Caco-2 (cell line): ENCODE measurements around the gene KDM4C. TPM values are rescaled to one million over a fixed set of nuclear protein-coding genes. Genes with fewer than 3 reads are reported as not detected.

Source experiments
- BruUV-seq: library from RNA; stranded (reverse); fragments of 400-500 nt; replicated peaks from 2 replicates; lab custom pipeline; 2021; lab: Mats Ljungman, UMichigan
- CTCF ChIA-PET: fragments of 300-600 bp; sonication (Branson Sonifier 250); formaldehyde crosslinking; loops from one replicate; lab custom pipeline; 2022; ENCODE audit warnings: antibody characterized with exemption; lab: Charles Lee
- POLR2A ChIA-PET: fragments of 300-600 bp; sonication (Branson Sonifier 250); formaldehyde crosslinking; loops from one replicate; lab custom pipeline; 2022; ENCODE audit warnings: antibody characterized with exemption; lab: Charles Lee
- DNase-seq, 2 experiments: peaks; one replicate each; pipeline versions ENCODE4 v3.0.0 to v3.0.0-alpha.2; 2020 to 2022
- H3K27me3 ChIP-seq: replicated peaks from 2 replicates; pipeline ENCODE4 v1.6.0; 2011; ENCODE audit warnings: low read length; ENCODE audit not compliant: control insufficient read depth, insufficient read depth
- H3K36me3 ChIP-seq: 2 replicates; pipeline ENCODE4 v1.5.1; 2011; ENCODE audit warnings: low read length; ENCODE audit not compliant: control insufficient read depth, insufficient read depth
- H3K4me1 ChIP-seq: fragments of 250-450 bp; sonication (Bioruptor Pico); 2 replicates; pipeline ENCODE4 v1.5.1; 2020; ENCODE audit warnings: mild to moderate bottlenecking
- H3K4me3 ChIP-seq: 2 replicates; pipeline ENCODE4 v1.5.1; 2011; ENCODE audit warnings: low read depth, mild to moderate bottlenecking, control low read depth, low read length
- H3K9me3 ChIP-seq: fragments of 250-450 bp; sonication (Bioruptor Pico); 2 replicates; pipeline ENCODE4 v1.5.1; 2020; ENCODE audit warnings: mild to moderate bottlenecking, moderate library complexity
- H3K27ac Mint-ChIP-seq: one replicate; pipeline ENCODE4 v1.8.0; 2022; ENCODE audit warnings: mixed read lengths; ENCODE audit not compliant: unreplicated experiment
- H3K27me3 Mint-ChIP-seq: one replicate; pipeline ENCODE4 v1.8.0; 2022; ENCODE audit warnings: mixed read lengths; ENCODE audit not compliant: insufficient read depth, unreplicated experiment
- H3K36me3 Mint-ChIP-seq: one replicate; pipeline ENCODE4 v1.8.0; 2022; ENCODE audit warnings: mild to moderate bottlenecking, mixed read lengths; ENCODE audit not compliant: insufficient read depth, unreplicated experiment
- H3K4me1 Mint-ChIP-seq: one replicate; pipeline ENCODE4 v1.8.0; 2022; ENCODE audit warnings: low read depth, mixed read lengths; ENCODE audit not compliant: unreplicated experiment
- H3K4me3 Mint-ChIP-seq: one replicate; pipeline ENCODE4 v1.8.0; 2022; ENCODE audit warnings: mild to moderate bottlenecking, moderate library complexity, mixed read lengths; ENCODE audit not compliant: unreplicated experiment
- H3K9me3 Mint-ChIP-seq: one replicate; pipeline ENCODE4 v1.8.0; 2022; ENCODE audit warnings: mixed read lengths; ENCODE audit not compliant: unreplicated experiment
- CTCF ChIP-seq, 2 experiments: fragments of 200-600 bp in 1 of 2; IDR thresholded peaks; 1 replicate in 1 of 2; 2 replicates in 1 of 2; pipeline versions ENCODE4 v1.5.1 to v1.8.0; 2011 to 2022; ENCODE audit warnings: antibody characterized with exemption in 1 of 2, control low read depth in 1 of 2, inconsistent platforms in 1 of 2, low read depth in 1 of 2, low read length in 1 of 2, mild to moderate bottlenecking in 1 of 2, moderate library complexity in 1 of 2; ENCODE audit not compliant: insufficient read depth in 1 of 2, severe bottlenecking in 1 of 2, unreplicated experiment in 1 of 2
- intact Hi-C: fragments of 100-400 bp; cut with micrococcal nuclease; formaldehyde crosslinking; loops from one replicate; pipeline ENCODE4 v1.10.0; 2022; ENCODE audit not compliant: unreplicated experiment
- total RNA-seq: library from RNA; stranded (reverse); gene quantifications from 2 replicates; pipeline ENCODE4 v1.2.3, GENCODE V29; 2022

Gene KDM4C
- total RNA-seq, 1 experiment from 2014 or later = 40.3 TPM

- intact Hi-C loops = loop anchor here (5.0 kb wide), 1 partner anchor 52 kb away; no protein-coding TSS in a partner anchor
- Histone ChIP-seq H3K4me1 (peaks cover 76% of the 10 kb centered on the region), H3K9me3 (no peaks in the 10 kb centered on the region), H3K36me3 (no peaks in the 10 kb centered on the region), H3K27me3 (no peaks in the 10 kb centered on the region), H3K4me3 (no peak overlapping the region)
- H3K4me3 Mint-ChIP-seq = no peak overlapping the region
- ChIA-PET POLR2A (no interaction called here), CTCF (no interaction called here)
- no peaks in the 10 kb centered on the region for H3K27me3 Mint-ChIP-seq
- no peak for TF ChIP-seq CTCF (IDR thresholded peaks at IDR 0.05; ENCODE audit: insufficient read depth in 1 of 2, low read depth in 1 of 2, low read length in 1 of 2, severe bottlenecking in 1 of 2, unreplicated experiment in 1 of 2)
- H3K9me3 Mint-ChIP-seq = no peaks in the 10 kb centered on the region
- H3K4me1 Mint-ChIP-seq = peaks cover 44% of the 10 kb centered on the region
- peak; percentile 15 to 46 for DNase-seq
- peaks cover 10% of the 10 kb centered on the region for H3K36me3 Mint-ChIP-seq
- peak overlapping the region; percentile 50 for H3K27ac Mint-ChIP-seq
- no TSS peak for BruUV-seq
Observed at GRCh38 chr9:6899274-6899673, 141.5 kb downstream of the KDM4C start.

GRCh38 chr9:6900440-6900883 is 142.7 kb downstream of the KDM4C start:
- POLR2A ChIA-PET = no interaction called here
- BruUV-seq = no TSS peak
- TF ChIP-seq CTCF (IDR thresholded peaks at IDR 0.05; ENCODE audit: insufficient read depth in 1 of 2, low read depth in 1 of 2, low read length in 1 of 2, severe bottlenecking in 1 of 2, unreplicated experiment in 1 of 2) = no peak
- peaks cover 44% of the 10 kb centered on the region for H3K4me1 Mint-ChIP-seq
- no peaks in the 10 kb centered on the region for H3K9me3 ChIP-seq
- CTCF ChIA-PET = interaction anchor here (1.1 kb wide), 1 partner anchor 73 kb away, joined by 4 read pairs; no protein-coding TSS in a partner anchor
- peaks cover 10% of the 10 kb centered on the region for H3K36me3 Mint-ChIP-seq
- peak overlapping the region; percentile 51 for H3K27ac Mint-ChIP-seq
- DNase-seq = no peak
- H3K4me3 ChIP-seq = no peak overlapping the region
- H3K4me1 ChIP-seq = peaks cover 69% of the 10 kb centered on the region
- no peaks in the 10 kb centered on the region for H3K27me3 ChIP-seq
- intact Hi-C loops = loop anchor here (2.0 kb wide), 1 partner anchor 72 kb away; no protein-coding TSS in a partner anchor
- no peaks in the 10 kb centered on the region for H3K27me3 Mint-ChIP-seq
- no peak overlapping the region for H3K4me3 Mint-ChIP-seq
- H3K36me3 ChIP-seq = no peaks in the 10 kb centered on the region
- no peaks in the 10 kb centered on the region for H3K9me3 Mint-ChIP-seq

GRCh38 chr9:6901180-6901579 is 143.4 kb downstream of the KDM4C start:
- Mint-ChIP-seq H3K4me3 (no peak overlapping the region), H3K27me3 (no peaks in the 10 kb centered on the region), H3K4me1 (peaks cover 44% of the 10 kb centered on the region), H3K27ac (peak overlapping the region; percentile 51), H3K36me3 (peaks cover 10% of the 10 kb centered on the region), H3K9me3 (no peaks in the 10 kb centered on the region)
- no peaks in the 10 kb centered on the region for H3K27me3 ChIP-seq
- TF ChIP-seq CTCF (IDR thresholded peaks at IDR 0.05; ENCODE audit: insufficient read depth in 1 of 2, low read depth in 1 of 2, low read length in 1 of 2, severe bottlenecking in 1 of 2, unreplicated experiment in 1 of 2) = no peak
- POLR2A ChIA-PET = no interaction called here
- intact Hi-C loops = loop anchor here (2.0 kb wide), 1 partner anchor 72 kb away; no protein-coding TSS in a partner anchor
- no peaks in the 10 kb centered on the region for H3K36me3 ChIP-seq
- DNase-seq = no peak
- CTCF ChIA-PET = interaction anchor here (1.1 kb wide), 1 partner anchor 74 kb away, joined by 4 read pairs; no protein-coding TSS in a partner anchor
- peaks cover 65% of the 10 kb centered on the region for H3K4me1 ChIP-seq
- BruUV-seq = no TSS peak
- H3K4me3 ChIP-seq = no peak overlapping the region
- no peaks in the 10 kb centered on the region for H3K9me3 ChIP-seq
